Measurements from ENCODE around the gene GRPEL2. TPM values are rescaled to one million over a fixed set of nuclear protein-coding genes. Genes with fewer than 3 reads are reported as not detected.

GRPEL2 gene
- total and polyA plus RNA-seq, 2 donors (not counting 3 experiments of a cell fraction or from before 2014, with no cell fraction given) = 7.6 to 32.5 TPM

GRCh38 chr5:149353911-149354310 lies 8.6 kb downstream of the GRPEL2 start:
- dilution Hi-C loops (cut with MboI; ENCODE audit: extremely low pct_ligation_motif_present, low sequenced_read_pairs) = no loop called here
- H3K36me3 ChIP-seq (ENCODE audit: control insufficient read depth in 2 of 2, extremely low read depth in 1 of 2, insufficient read depth in 2 of 2, low read length in 2 of 2) = peaks cover 16 to 40% of the 10 kb centered on the region in 2 experiments
- H3K4me2 ChIP-seq (ENCODE audit: insufficient read depth, low read length) = no peak overlapping the region
- H3K9ac ChIP-seq (replicated peaks; ENCODE audit: extremely low read depth, insufficient read depth, low read length) = no peak overlapping the region
- H4K20me1 ChIP-seq (replicated peaks; ENCODE audit: control insufficient read depth, extremely low read depth, insufficient read depth, low read length) = no peaks in the 10 kb centered on the region
- no peak for FAIRE-seq
- no peak for DNase-seq (ENCODE audit: low read depth, low spot score)
- intact Hi-C loops (cut with micrococcal nuclease) = no loop called here
- H3K4me1 ChIP-seq (ENCODE audit: control insufficient read depth, extremely low read depth, insufficient read depth, low read length) = peaks cover 12% of the 10 kb centered on the region
- peaks cover 34% of the 10 kb centered on the region for H3K79me2 ChIP-seq (ENCODE audit: control insufficient read depth, insufficient read depth, low read length)
- CTCF ChIA-PET = interaction anchor here (0.7 to 3.6 kb wide), 5 partner anchors 9 to 89 kb away, joined by 4 to 16 read pairs (median 4); partner anchors contain the start of gene GRPEL2
- POLR2A ChIA-PET = no interaction called here
- no peak overlapping the region for H2AFZ ChIP-seq (ENCODE audit: low read depth, low read length)
- H3K9me1 ChIP-seq (replicated peaks; ENCODE audit: control insufficient read depth, extremely low read depth, insufficient read depth, low read length) = no peaks in the 10 kb centered on the region
- no peak overlapping the region for H3K27ac ChIP-seq (ENCODE audit: insufficient read depth, low read depth, low read length)
- BruUV-seq (replicated peaks) = no TSS peak
- H3K9me3 ChIP-seq (replicated peaks; ENCODE audit: control insufficient read depth, insufficient read depth, low read length) = no peaks in the 10 kb centered on the region
- H3K4me3 ChIP-seq (replicated peaks in 1 of 3; ENCODE audit: insufficient read depth in 1 of 3, low read depth in 1 of 3, low read length in 3 of 3) = no peak overlapping the region
- no peak for TF ChIP-seq EZH2 (IDR thresholded peaks at IDR 0.05; ENCODE audit: borderline replicate concordance, low read depth, low read length, severe bottlenecking)
- no peak for TF ChIP-seq GATA2 (IDR thresholded peaks at IDR 0.05; ENCODE audit: insufficient read depth, insufficient read length, low read depth, low read length)
- no peak for TF ChIP-seq POLR2A (IDR thresholded peaks at IDR 0.05; ENCODE audit: low read depth, low read length)
- TF ChIP-seq MYC (IDR thresholded peaks at IDR 0.05; ENCODE audit: low read depth, low read length) = no peak
- no peak for TF ChIP-seq JUN (IDR thresholded peaks at IDR 0.05; ENCODE audit: borderline replicate concordance, insufficient read depth, insufficient read length, low read depth)
- TF ChIP-seq FOS (IDR thresholded peaks at IDR 0.05; ENCODE audit: borderline replicate concordance, insufficient read depth, low read length) = no peak
- TF ChIP-seq MAX (IDR thresholded peaks at IDR 0.05; ENCODE audit: insufficient read depth, insufficient read length) = no peak
- no peak for TF ChIP-seq CTCF (IDR thresholded peaks at IDR 0.05; ENCODE audit: extremely low read depth in 1 of 2, insufficient read depth in 1 of 2, low read depth in 1 of 2, low read length in 2 of 2)
- no peak for TF ChIP-seq POLR2AphosphoS5 (IDR thresholded peaks at IDR 0.05; ENCODE audit: insufficient read depth, low read depth, low read length)
- no peaks in the 10 kb centered on the region for H3K27me3 ChIP-seq (ENCODE audit: control insufficient read depth in 2 of 2, insufficient read depth in 2 of 2, low read length in 2 of 2)
